Measurements from ENCODE around the gene LMBR1L. TPM values are rescaled to one million over a fixed set of nuclear protein-coding genes. Genes with fewer than 3 reads are reported as not detected.

LMBR1L gene
- total and polyA plus RNA-seq, 4 experiments from 2014 or later: 35.9 to 226 (median 134) TPM

GRCh38 chr12:49100380-49100779 is 10.3 kb downstream of the LMBR1L start:
- intact Hi-C loops (cut with micrococcal nuclease): no loop called here

GRCh38 chr12:49098703-49099102 is 11.9 kb downstream of the LMBR1L start:
- peak overlapping the region in 1 of 8 donors; percentile 20 for H3K4me3 Mint-ChIP-seq
- intact Hi-C loops (cut with micrococcal nuclease): loop anchor here (1.0 kb wide), 3 partner anchors 10 to 34 kb away; partner anchors contain the start of gene LMBR1L
- H3K27me3 Mint-ChIP-seq: peaks cover 3 to 11% of the 10 kb centered on the region in 2 donors
- CTCF ChIA-PET (ENCODE audit: partially characterized antibody): interaction anchor here (0.7 to 11.5 kb wide), 18 partner anchors 11 to 142 kb away, joined by 3 to 221 read pairs (median 4); partner anchors contain the start of genes LMBR1L, RHEBL1, TUBA1A and TUBA1B
- H3K9me3 ChIP-seq (ENCODE audit: control insufficient read depth in 1 of 2, low read length in 2 of 2): no peaks in the 10 kb centered on the region
- no peak for DNase-seq
- POLR2A ChIA-PET (ENCODE audit: partially characterized antibody): interaction anchor here (0.7 to 4.0 kb wide), 9 partner anchors 11 to 136 kb away, joined by 3 to 29 read pairs (median 6); partner anchors contain the start of genes LMBR1L, RHEBL1, TUBA1A and TUBA1B
- peaks cover 55 to 67% of the 10 kb centered on the region in 2 donors for H3K36me3 Mint-ChIP-seq
- H3K9me3 Mint-ChIP-seq: no peaks in the 10 kb centered on the region
- H3K4me3 ChIP-seq (ENCODE audit: low read length in 2 of 2): no peak overlapping the region
- H3K27ac Mint-ChIP-seq: peak overlapping the region in 1 of 7 donors; percentile 15
- H3K4me1 Mint-ChIP-seq: peaks cover 7 to 20% (median 12%) of the 10 kb centered on the region in 4 donors
- peaks cover 14% of the 10 kb centered on the region for H3K4me1 ChIP-seq (ENCODE audit: insufficient read depth, low read length)
- no peak overlapping the region for H3K27ac ChIP-seq (ENCODE audit: low read depth, low read length)
- H3K27me3 ChIP-seq (ENCODE audit: insufficient read depth, low read length): peaks cover 14% of the 10 kb centered on the region
- H3K36me3 ChIP-seq (ENCODE audit: insufficient read depth, low read length): peaks cover 46% of the 10 kb centered on the region

More at GRCh38 chr12:49100380-49100779, 10.3 kb downstream of the LMBR1L start:
- Mint-ChIP-seq H3K36me3 (peaks cover 59 to 79% of the 10 kb centered on the region in 2 donors), H3K27me3 (peaks cover 0 to 3% of the 10 kb centered on the region in 2 donors), H3K4me3 (no peak overlapping the region), H3K9me3 (no peaks in the 10 kb centered on the region), H3K27ac (no peak overlapping the region), H3K4me1 (peaks cover under 1 to 6% (median 3%) of the 10 kb centered on the region in 4 donors)
- POLR2A ChIA-PET (ENCODE audit: partially characterized antibody): interaction anchor here (1.3 to 4.0 kb wide), 4 partner anchors 10 to 88 kb away, joined by 3 to 29 read pairs (median 16); partner anchors contain the start of genes LMBR1L, TUBA1A and TUBA1B
- peaks cover 61% of the 10 kb centered on the region for H3K36me3 ChIP-seq (ENCODE audit: insufficient read depth, low read length)
- H3K4me1 ChIP-seq (ENCODE audit: insufficient read depth, low read length): no peaks in the 10 kb centered on the region
- H3K9me3 ChIP-seq (ENCODE audit: control insufficient read depth in 1 of 2, low read length in 2 of 2): no peaks in the 10 kb centered on the region
- CTCF ChIA-PET (ENCODE audit: partially characterized antibody): interaction anchor here (0.9 to 11.5 kb wide), 14 partner anchors 8 to 133 kb away, joined by 3 to 221 read pairs (median 5); partner anchors contain the start of genes LMBR1L, RHEBL1 and TUBA1B
- DNase-seq: no peak
- H3K4me3 ChIP-seq (ENCODE audit: low read length in 2 of 2): no peak overlapping the region
- no peak overlapping the region for H3K27ac ChIP-seq (ENCODE audit: low read depth, low read length)
- H3K27me3 ChIP-seq (ENCODE audit: insufficient read depth, low read length): no peaks in the 10 kb centered on the region

- Histone ChIP-seq H3K36me3 (ENCODE audit: insufficient read depth, low read length) (peaks cover 41% of the 10 kb centered on the region), H3K9me3 (ENCODE audit: control insufficient read depth in 1 of 2, low read length in 2 of 2) (no peaks in the 10 kb centered on the region), H3K27me3 (ENCODE audit: insufficient read depth, low read length) (peaks cover 20% of the 10 kb centered on the region), H3K4me1 (ENCODE audit: insufficient read depth, low read length) (peaks cover 18% of the 10 kb centered on the region), H3K4me3 (ENCODE audit: low read length in 2 of 2) (no peak overlapping the region), H3K27ac (ENCODE audit: low read depth, low read length) (no peak overlapping the region)
- Mint-ChIP-seq H3K36me3 (peaks cover 50 to 61% of the 10 kb centered on the region in 2 donors), H3K4me3 (peak overlapping the region in 1 of 8 donors; percentile 15), H3K4me1 (peaks cover 11 to 27% (median 16%) of the 10 kb centered on the region in 4 donors), H3K9me3 (no peaks in the 10 kb centered on the region), H3K27ac (peak overlapping the region in 2 of 7 donors; percentile 15 to 51), H3K27me3 (peaks cover 7 to 18% of the 10 kb centered on the region in 2 donors)
- intact Hi-C loops (cut with micrococcal nuclease): loop anchor here (1.0 kb wide), 3 partner anchors 10 to 34 kb away; partner anchors contain the start of gene LMBR1L
- ChIA-PET POLR2A (ENCODE audit: partially characterized antibody) (interaction anchor here (0.8 to 4.0 kb wide), 9 partner anchors 8 to 137 kb away, joined by 3 to 29 read pairs (median 6); partner anchors contain the start of genes LMBR1L, RHEBL1, TUBA1A and TUBA1B), CTCF (ENCODE audit: partially characterized antibody) (interaction anchor here (0.7 to 11.5 kb wide), 14 partner anchors 10 to 142 kb away, joined by 3 to 221 read pairs (median 4); partner anchors contain the start of genes LMBR1L, RHEBL1, TUBA1A and TUBA1B)
- DNase-seq: peak; percentile 49 to 63 (median 58)
Observed at GRCh38 chr12:49098035-49098451, 12.6 kb downstream of the LMBR1L start.

- Histone ChIP-seq H3K4me3 (ENCODE audit: low read length in 2 of 2) (no peak overlapping the region), H3K27ac (ENCODE audit: low read depth, low read length) (no peak overlapping the region), H3K4me1 (ENCODE audit: insufficient read depth, low read length) (peaks cover 22% of the 10 kb centered on the region), H3K9me3 (ENCODE audit: control insufficient read depth in 1 of 2, low read length in 2 of 2) (no peaks in the 10 kb centered on the region), H3K27me3 (ENCODE audit: insufficient read depth, low read length) (peaks cover 27% of the 10 kb centered on the region), H3K36me3 (ENCODE audit: insufficient read depth, low read length) (peaks cover 34% of the 10 kb centered on the region)
- CTCF ChIA-PET (ENCODE audit: partially characterized antibody): interaction anchor here (1.2 to 11.5 kb wide), 10 partner anchors 10 to 100 kb away, joined by 3 to 221 read pairs (median 17); partner anchors contain the start of genes LMBR1L and TUBA1B
- peaks cover 10 to 24% of the 10 kb centered on the region in 2 donors for H3K27me3 Mint-ChIP-seq
- H3K4me1 Mint-ChIP-seq: peaks cover 11 to 33% (median 18%) of the 10 kb centered on the region in 4 donors
- H3K27ac Mint-ChIP-seq: no peak overlapping the region
- no peaks in the 10 kb centered on the region for H3K9me3 Mint-ChIP-seq
- H3K4me3 Mint-ChIP-seq: no peak overlapping the region
- intact Hi-C loops (cut with micrococcal nuclease): no loop called here
- DNase-seq: no peak
- H3K36me3 Mint-ChIP-seq: peaks cover 44 to 55% of the 10 kb centered on the region in 2 donors
- POLR2A ChIA-PET (ENCODE audit: partially characterized antibody): interaction anchor here (1.0 to 4.0 kb wide), 5 partner anchors 9 to 34 kb away, joined by 3 to 29 read pairs (median 7); partner anchors contain the start of genes LMBR1L, RHEBL1 and TUBA1B
Observed at GRCh38 chr12:49097381-49097780, 13.3 kb downstream of the LMBR1L start.

- Mint-ChIP-seq H3K27ac (peak overlapping the region in 2 of 7 donors; percentile 37 to 45), H3K4me1 (peaks cover 18 to 56% (median 34%) of the 10 kb centered on the region in 4 donors), H3K27me3 (peaks cover 23 to 43% of the 10 kb centered on the region in 2 donors), H3K9me3 (no peaks in the 10 kb centered on the region), H3K4me3 (peak overlapping the region in 5 of 8 donors; percentile 36 to 72 (median 55)), H3K36me3 (peaks cover 26 to 32% of the 10 kb centered on the region in 2 donors)
- no peak overlapping the region for H3K4me3 ChIP-seq (ENCODE audit: low read length in 2 of 2)
- DNase-seq: no peak
- POLR2A ChIA-PET (ENCODE audit: partially characterized antibody): interaction anchor here (0.8 to 5.0 kb wide), 7 partner anchors 11 to 36 kb away, joined by 3 to 38 read pairs (median 4); partner anchors contain the start of genes KMT2D, LMBR1L, RHEBL1 and TUBA1B
- peaks cover 12% of the 10 kb centered on the region for H3K36me3 ChIP-seq (ENCODE audit: insufficient read depth, low read length)
- H3K27me3 ChIP-seq (ENCODE audit: insufficient read depth, low read length): peaks cover 50% of the 10 kb centered on the region
- H3K9me3 ChIP-seq (ENCODE audit: control insufficient read depth in 1 of 2, low read length in 2 of 2): no peaks in the 10 kb centered on the region
- CTCF ChIA-PET (ENCODE audit: partially characterized antibody): interaction anchor here (1.2 to 11.5 kb wide), 9 partner anchors 8 to 36 kb away, joined by 3 to 221 read pairs (median 5); partner anchors contain the start of genes LMBR1L, RHEBL1 and TUBA1B
- intact Hi-C loops (cut with micrococcal nuclease): no loop called here
- no peak overlapping the region for H3K27ac ChIP-seq (ENCODE audit: low read depth, low read length)
- H3K4me1 ChIP-seq (ENCODE audit: insufficient read depth, low read length): peaks cover 46% of the 10 kb centered on the region
Observed at GRCh38 chr12:49094975-49095365, 15.7 kb downstream of the LMBR1L start.

- intact Hi-C loops (cut with micrococcal nuclease): no loop called here
- H3K4me1 Mint-ChIP-seq: peaks cover 22 to 62% (median 36%) of the 10 kb centered on the region in 4 donors
- H3K4me3 Mint-ChIP-seq: peak within 1 kb of the TSS in 6 of 8 donors; percentile 36 to 72 (median 57)
Observed at GRCh38 chr12:49094160-49094974, 16.3 kb downstream of the LMBR1L start, which contains the start of gene DHH. DHH (minus strand) TSS chr12:49094801; CDS start chr12:49094512, 289 bp downstream.

More at GRCh38 chr12:49094160-49094974, 16.3 kb downstream of the LMBR1L start, which contains the start of gene DHH:
- ChIA-PET CTCF (ENCODE audit: partially characterized antibody) (interaction anchor here (0.8 to 11.5 kb wide), 11 partner anchors 8 to 106 kb away, joined by 3 to 221 read pairs (median 5); partner anchors contain the start of genes LMBR1L, RHEBL1 and TUBA1B), POLR2A (ENCODE audit: partially characterized antibody) (interaction anchor here (1.0 to 5.0 kb wide), 9 partner anchors 10 to 141 kb away, joined by 3 to 38 read pairs (median 4); partner anchors contain the start of genes KMT2D, LMBR1L, RHEBL1 and TUBA1B)
- H3K4me3 ChIP-seq (ENCODE audit: low read length in 2 of 2): no peak within 1 kb of the TSS
- H3K36me3 ChIP-seq (ENCODE audit: insufficient read depth, low read length): peaks cover 9% of the 10 kb centered on the region
- Mint-ChIP-seq H3K27me3 (peaks cover 25 to 47% of the 10 kb centered on the region in 2 donors), H3K36me3 (peaks cover 21 to 27% of the 10 kb centered on the region in 2 donors), H3K9me3 (no peaks in the 10 kb centered on the region), H3K27ac (peak within 1 kb of the TSS in 4 of 7 donors; percentile 35 to 64 (median 41))
- H3K27me3 ChIP-seq (ENCODE audit: insufficient read depth, low read length): peaks cover 50% of the 10 kb centered on the region
- peaks cover 51% of the 10 kb centered on the region for H3K4me1 ChIP-seq (ENCODE audit: insufficient read depth, low read length)
- H3K27ac ChIP-seq (ENCODE audit: low read depth, low read length): no peak within 1 kb of the TSS
- H3K9me3 ChIP-seq (ENCODE audit: control insufficient read depth in 1 of 2, low read length in 2 of 2): no peaks in the 10 kb centered on the region
- no peak for DNase-seq
